Measurements from ENCODE around the gene ANG.

- TF ChIP-seq CTCF (IDR thresholded peaks at IDR 0.05; ENCODE audit: insufficient read depth, low read depth, low read length) (no peak), EZH2 (IDR thresholded peaks at IDR 0.05; ENCODE audit: insufficient read depth, low read length) (no peak)
These were observed 26.2 kb downstream of the ANG start for GRCh38 chr14:20714593-20715250.
